Mesenchymal stem cell (in vitro differentiated cells and primary cell): ENCODE measurements around the gene NEGR1.

Experiments
- DNase-seq: peaks from one replicate; pipeline ENCODE4 v3.0.0-alpha.2; 2013
- H2AFZ ChIP-seq: one replicate; pipeline ENCODE4 v1.6.1; 2013; ENCODE audit warnings: low read depth, mild to moderate bottlenecking, control low read depth, inconsistent platforms, low read length, moderate library complexity
- H2AK5ac ChIP-seq: 2 replicates; pipeline ENCODE4 v1.6.1; 2013; ENCODE audit warnings: low read length, moderate library complexity, mild to moderate bottlenecking, inconsistent platforms; ENCODE audit not compliant: severe bottlenecking
- H2BK120ac ChIP-seq: one replicate; pipeline ENCODE4 v1.6.1; 2013; ENCODE audit warnings: low read depth, mild to moderate bottlenecking, inconsistent platforms, low read length, moderate library complexity
- H2BK12ac ChIP-seq, 2 experiments: one replicate each; pipeline ENCODE4 v1.6.1; 2013; ENCODE audit warnings: inconsistent platforms in 2 of 2, low read length in 2 of 2, mild to moderate bottlenecking in 2 of 2, moderate library complexity in 2 of 2, control low read depth in 1 of 2
- H2BK15ac ChIP-seq: one replicate; pipeline ENCODE4 v1.6.1; 2013; ENCODE audit warnings: mild to moderate bottlenecking, low read depth, inconsistent platforms; ENCODE audit not compliant: poor library complexity, severe bottlenecking
- H2BK5ac ChIP-seq: 2 replicates; pipeline ENCODE4 v1.6.1; 2013; ENCODE audit warnings: low read depth, mild to moderate bottlenecking, low read length, control low read depth, inconsistent platforms; ENCODE audit not compliant: poor library complexity, severe bottlenecking
- H3K14ac ChIP-seq, 2 experiments: one replicate each; pipeline ENCODE4 v1.6.1; 2013; ENCODE audit warnings: inconsistent platforms in 2 of 2, low read length in 2 of 2, control low read depth in 1 of 2, mild to moderate bottlenecking in 1 of 2, moderate library complexity in 1 of 2
- H3K18ac ChIP-seq, 2 experiments: one replicate each; pipeline ENCODE4 v1.6.1; 2013; ENCODE audit warnings: inconsistent platforms in 2 of 2, low read length in 2 of 2, control low read depth in 1 of 2, low read depth in 1 of 2, mild to moderate bottlenecking in 1 of 2
- H3K23ac ChIP-seq, 2 experiments: one replicate each; pipeline ENCODE4 v1.6.1; 2013; ENCODE audit warnings: inconsistent platforms in 2 of 2, low read length in 2 of 2, mild to moderate bottlenecking in 2 of 2, moderate library complexity in 2 of 2, control low read depth in 1 of 2
- H3K27ac ChIP-seq: 2 replicates; pipeline ENCODE4 v1.5.1; 2013; ENCODE audit warnings: mild to moderate bottlenecking, moderate library complexity, low read length, control low read depth, inconsistent platforms; ENCODE audit not compliant: poor library complexity, severe bottlenecking
- H3K27me3 ChIP-seq, 2 experiments: 2 replicates each; pipeline versions ENCODE4 v1.6.1 to v1.7.0; 2013; ENCODE audit warnings: low read length in 2 of 2, mild to moderate bottlenecking in 2 of 2, moderate library complexity in 2 of 2, control low read depth in 1 of 2, inconsistent platforms in 1 of 2; ENCODE audit not compliant: control insufficient read depth in 1 of 2, insufficient read depth in 1 of 2
- H3K36me3 ChIP-seq, 2 experiments: 2 replicates each; pipeline versions ENCODE4 v1.6.1 to v1.7.0; 2013; ENCODE audit warnings: low read length in 2 of 2, control low read depth in 1 of 2, inconsistent platforms in 1 of 2, low read depth in 1 of 2, mild to moderate bottlenecking in 1 of 2; ENCODE audit not compliant: insufficient read depth in 2 of 2, control insufficient read depth in 1 of 2
- H3K4ac ChIP-seq, 2 experiments: one replicate each; pipeline ENCODE4 v1.6.1; 2013; ENCODE audit warnings: inconsistent platforms in 2 of 2, low read length in 2 of 2, mild to moderate bottlenecking in 2 of 2, moderate library complexity in 2 of 2, control low read depth in 1 of 2, low read depth in 1 of 2
- H3K4me1 ChIP-seq: 2 replicates; pipeline ENCODE4 v1.6.1; 2013; ENCODE audit warnings: low read depth, low read length, control low read depth; ENCODE audit not compliant: control insufficient read depth, insufficient read depth
- H3K4me2 ChIP-seq: 2 replicates; pipeline ENCODE4 v1.6.1; 2013; ENCODE audit warnings: low read length, mild to moderate bottlenecking, inconsistent platforms; ENCODE audit not compliant: poor library complexity, severe bottlenecking
- H3K4me3 ChIP-seq, 2 experiments: 2 replicates each; pipeline versions ENCODE4 v1.5.1 to v1.7.0; 2013; ENCODE audit warnings: low read length in 2 of 2, mild to moderate bottlenecking in 2 of 2, control low read depth in 1 of 2, low read depth in 1 of 2; ENCODE audit not compliant: insufficient read depth in 1 of 2
- H3K79me1 ChIP-seq: replicated peaks from 2 replicates; pipeline ENCODE4 v1.6.1; 2013; ENCODE audit warnings: mild to moderate bottlenecking, control low read depth, low read length, inconsistent platforms; ENCODE audit not compliant: poor library complexity, severe bottlenecking
- H3K9ac ChIP-seq: 2 replicates; pipeline ENCODE4 v1.7.0; 2013; ENCODE audit warnings: mild to moderate bottlenecking, low read length, moderate library complexity
- H3K9me3 ChIP-seq: 2 replicates; pipeline ENCODE4 v1.7.0; 2013; ENCODE audit warnings: mild to moderate bottlenecking, low read length; ENCODE audit not compliant: control insufficient read depth
- H4K8ac ChIP-seq: one replicate; pipeline ENCODE4 v1.6.1; 2013; ENCODE audit warnings: inconsistent platforms, mild to moderate bottlenecking, low read length, moderate library complexity
- H4K91ac ChIP-seq: one replicate; pipeline ENCODE4 v1.6.1; 2013; ENCODE audit warnings: mild to moderate bottlenecking, low read length, inconsistent platforms
- WGBS: methylation state at CpG from one replicate; pipeline ENCODE4 v1.1.7; 2013; ENCODE audit warnings: mixed read lengths; 5-methylcytosine and 5-hydroxymethylcytosine counted together

Gene NEGR1

DNA sequence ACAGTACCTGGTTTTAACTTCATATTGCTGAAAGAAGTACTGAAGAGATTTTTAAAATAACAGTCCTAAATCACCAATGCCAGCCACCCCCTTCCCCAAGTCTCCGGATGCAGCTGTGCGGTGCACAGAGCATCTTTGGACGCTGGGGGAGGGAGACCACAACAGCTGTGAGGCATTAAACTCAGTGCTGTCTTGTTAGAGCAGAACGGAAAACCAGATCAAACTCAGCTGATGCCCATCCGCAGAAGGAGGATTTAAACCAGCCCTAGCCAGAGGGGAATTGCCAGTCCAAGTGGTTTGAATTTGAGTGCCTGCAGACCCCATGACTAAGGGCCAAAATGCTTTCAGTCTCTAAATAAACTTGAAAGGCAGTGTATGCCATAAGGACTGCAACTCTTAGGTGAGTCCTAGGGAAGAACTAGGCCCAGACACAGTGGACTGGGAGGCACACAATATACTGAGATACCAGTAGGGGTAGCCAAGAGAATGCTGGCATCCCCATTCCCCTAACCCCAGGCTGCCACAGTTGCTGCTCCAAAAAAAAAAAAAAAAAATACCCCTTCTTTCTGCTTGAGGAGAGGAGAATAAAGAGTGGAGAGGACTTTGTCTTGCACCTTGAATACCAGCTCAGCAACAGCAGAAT, 576.2 kb downstream of the NEGR1 start:
- Histone ChIP-seq H3K23ac (no peak overlapping the region), H3K9ac (no peak overlapping the region), H3K27ac (no peak overlapping the region), H2BK5ac (no peak overlapping the region), H2AK5ac (no peak overlapping the region), H3K79me1 (peaks cover 13% of the 10 kb centered on the region), H4K91ac (no peak overlapping the region), H3K4ac (no peak overlapping the region), H2BK120ac (no peak overlapping the region), H2BK12ac (no peak overlapping the region), H2AFZ (no peak overlapping the region), H3K36me3 (no peaks in the 10 kb centered on the region), H3K4me1 (no peaks in the 10 kb centered on the region), H3K14ac (no peak overlapping the region), H4K8ac (no peak overlapping the region), H2BK15ac (no peak overlapping the region), H3K18ac (no peak overlapping the region), H3K4me3 (no peak overlapping the region), H3K27me3 (no peaks in the 10 kb centered on the region), H3K9me3 (peaks cover 23% of the 10 kb centered on the region), H3K4me2 (no peak overlapping the region)
- 84% methylated on average over 5 of the region's 5 CpGs for WGBS
- DNase-seq, result no peak

GRCh38 chr1:71698186-71698585, 584.2 kb downstream of the NEGR1 start:
- no peak overlapping the region for H2AK5ac ChIP-seq
- no peak overlapping the region for H3K4ac ChIP-seq
- no peak overlapping the region for H3K14ac ChIP-seq
- H3K4me2 ChIP-seq, result no peak overlapping the region
- H3K9ac ChIP-seq, result no peak overlapping the region
- H3K27me3 ChIP-seq, result no peaks in the 10 kb centered on the region
- peaks cover 2% of the 10 kb centered on the region for H3K79me1 ChIP-seq
- H2BK5ac ChIP-seq, result no peak overlapping the region
- no peak overlapping the region for H3K23ac ChIP-seq
- H3K4me1 ChIP-seq, result no peaks in the 10 kb centered on the region
- no CpG with 5 or more reads among the region's 1 CpG for WGBS
- no peak overlapping the region for H3K4me3 ChIP-seq
- no peak overlapping the region for H2AFZ ChIP-seq
- no peak overlapping the region for H3K18ac ChIP-seq
- H4K8ac ChIP-seq, result no peak overlapping the region
- DNase-seq, result no peak
- no peak overlapping the region for H4K91ac ChIP-seq
- no peak overlapping the region for H2BK120ac ChIP-seq
- H2BK15ac ChIP-seq, result no peak overlapping the region
- no peak overlapping the region for H3K27ac ChIP-seq
- peaks cover 15% of the 10 kb centered on the region for H3K9me3 ChIP-seq
- no peaks in the 10 kb centered on the region for H3K36me3 ChIP-seq
- H2BK12ac ChIP-seq, result no peak overlapping the region

DNA sequence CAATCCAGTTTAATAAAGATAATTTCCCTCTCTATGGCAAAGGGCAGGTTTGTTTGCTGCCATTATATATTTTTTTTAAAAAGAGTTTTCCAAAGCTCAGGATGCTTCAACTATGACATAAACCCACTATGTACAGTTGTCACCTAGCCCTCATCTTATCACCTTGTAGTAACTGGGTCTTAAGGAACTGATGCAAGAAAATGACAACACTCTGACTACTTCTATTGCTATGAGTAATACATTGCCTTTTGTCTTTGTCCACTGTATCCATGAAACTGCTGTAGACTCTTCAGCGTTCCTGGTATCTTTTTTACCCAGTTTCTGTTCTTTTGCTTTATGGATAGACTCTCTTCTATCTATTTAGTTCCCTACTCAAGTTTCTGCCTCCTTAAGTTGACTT, 586.5 kb downstream of the NEGR1 start:
- Histone ChIP-seq H3K4ac (no peak overlapping the region), H3K14ac (no peak overlapping the region), H3K18ac (no peak overlapping the region), H3K27me3 (no peaks in the 10 kb centered on the region), H4K8ac (no peak overlapping the region), H2BK120ac (no peak overlapping the region), H3K27ac (no peak overlapping the region), H3K9ac (no peak overlapping the region), H3K79me1 (peaks cover 2% of the 10 kb centered on the region), H2BK5ac (no peak overlapping the region), H3K36me3 (no peaks in the 10 kb centered on the region), H3K9me3 (no peaks in the 10 kb centered on the region), H2AK5ac (no peak overlapping the region), H4K91ac (no peak overlapping the region), H3K4me1 (no peaks in the 10 kb centered on the region), H2AFZ (no peak overlapping the region), H3K4me2 (no peak overlapping the region), H2BK15ac (no peak overlapping the region), H3K4me3 (no peak overlapping the region), H2BK12ac (no peak overlapping the region), H3K23ac (no peak overlapping the region)
- DNase-seq, result no peak
- WGBS, result 82% methylated on average over 1 of the region's 1 CpG

DNA sequence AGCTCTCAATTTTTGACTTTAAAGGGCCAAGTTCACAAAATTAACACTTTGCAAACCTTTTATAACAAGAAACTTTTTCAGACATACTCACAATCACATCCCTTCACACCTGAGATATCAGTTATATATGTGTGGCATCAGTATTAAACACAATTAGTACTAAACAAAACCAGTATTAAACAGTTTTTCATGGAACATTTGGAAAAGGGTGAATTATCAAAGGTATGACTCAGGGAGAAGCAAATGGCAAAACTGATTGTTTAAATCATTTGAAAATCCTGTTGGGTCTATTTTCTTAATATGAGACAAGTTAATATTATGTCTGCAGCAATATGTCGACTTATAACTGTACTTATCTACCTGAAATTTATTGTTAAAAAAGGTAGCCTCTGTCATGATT, 587.3 kb downstream of the NEGR1 start:
- H3K4ac ChIP-seq, result no peak overlapping the region
- no peak overlapping the region for H3K23ac ChIP-seq
- no peaks in the 10 kb centered on the region for H3K36me3 ChIP-seq
- no peak for DNase-seq
- H3K27ac ChIP-seq, result no peak overlapping the region
- H3K4me1 ChIP-seq, result no peaks in the 10 kb centered on the region
- WGBS, result 71% methylated on average over 1 of the region's 1 CpG
- H2BK15ac ChIP-seq, result no peak overlapping the region
- H3K27me3 ChIP-seq, result no peaks in the 10 kb centered on the region
- no peak overlapping the region for H3K4me2 ChIP-seq
- no peak overlapping the region for H4K8ac ChIP-seq
- no peak overlapping the region for H2AFZ ChIP-seq
- no peak overlapping the region for H3K4me3 ChIP-seq
- H4K91ac ChIP-seq, result no peak overlapping the region
- no peak overlapping the region for H2AK5ac ChIP-seq
- H3K9me3 ChIP-seq, result no peaks in the 10 kb centered on the region
- peaks cover 2% of the 10 kb centered on the region for H3K79me1 ChIP-seq
- H3K18ac ChIP-seq, result no peak overlapping the region
- no peak overlapping the region for H2BK5ac ChIP-seq
- H2BK12ac ChIP-seq, result no peak overlapping the region
- no peak overlapping the region for H3K14ac ChIP-seq
- H2BK120ac ChIP-seq, result no peak overlapping the region
- H3K9ac ChIP-seq, result no peak overlapping the region
